Chondrocyte (in vitro differentiated cells): ENCODE data around the gene PLP1. TPM values are rescaled to one million over a fixed set of nuclear protein-coding genes. Genes with fewer than 3 reads are reported as not detected.
"Not testable (repeated sequence)": the region's sequence is repeated elsewhere in the genome, so short reads cannot be mapped to it uniquely, and the experiment has no call there.

Source experiments
- DNase-seq: peaks from one replicate; pipeline ENCODE4 v3.0.0; 2021; ENCODE audit warnings: mixed read lengths, low spot score
- H3K27ac Mint-ChIP-seq: one replicate; pipeline ENCODE4 v1.8.0; 2021; ENCODE audit warnings: mild to moderate bottlenecking, moderate library complexity, mixed read lengths; ENCODE audit not compliant: unreplicated experiment
- H3K27me3 Mint-ChIP-seq: 2 replicates; pipeline ENCODE4 v1.8.0; 2021; ENCODE audit warnings: low read depth, mixed read lengths
- H3K36me3 Mint-ChIP-seq: 2 replicates; pipeline ENCODE4 v1.8.0; 2021; ENCODE audit warnings: low read depth, mixed read lengths
- H3K4me1 Mint-ChIP-seq: 2 replicates; pipeline ENCODE4 v1.8.0; 2021; ENCODE audit warnings: low read depth, mild to moderate bottlenecking, mixed read lengths
- H3K4me3 Mint-ChIP-seq: one replicate; pipeline ENCODE4 v1.8.0; 2021; ENCODE audit warnings: mild to moderate bottlenecking, moderate library complexity, mixed read lengths; ENCODE audit not compliant: unreplicated experiment
- H3K9me3 Mint-ChIP-seq: 2 replicates; pipeline ENCODE4 v1.8.0; 2021; ENCODE audit warnings: low read depth, mixed read lengths
- CTCF ChIP-seq: fragments of 200-600 bp; sonication (generic); IDR thresholded peaks from 2 replicates; pipeline ENCODE4 v1.5.0; 2021; ENCODE audit warnings: antibody characterized with exemption, mild to moderate bottlenecking, moderate library complexity
- total RNA-seq: library from RNA; stranded (reverse); gene quantifications from 3 replicates; pipeline ENCODE4 v1.2.1, GENCODE V29; 2021

PLP1 gene
- total RNA-seq, 1 donor from 2014 or later: 0.77 TPM

- TF ChIP-seq CTCF: no peak
- Mint-ChIP-seq H3K9me3 (no peaks in the 10 kb centered on the region), H3K4me3 (no peak overlapping the region), H3K27ac (no peak overlapping the region), H3K4me1 (peaks cover 15% of the 10 kb centered on the region), H3K36me3 (no peaks in the 10 kb centered on the region), H3K27me3 (peaks cover 2% of the 10 kb centered on the region)
- DNase-seq: no peak
These were observed 21.1 kb downstream of the PLP1 start for GRCh38 chrX:103797691-103798090.

- no peaks in the 10 kb centered on the region for H3K4me1 Mint-ChIP-seq
- no peaks in the 10 kb centered on the region for H3K36me3 Mint-ChIP-seq
- H3K27me3 Mint-ChIP-seq: peaks cover 2% of the 10 kb centered on the region
- TF ChIP-seq CTCF: no peak
- no peaks in the 10 kb centered on the region for H3K9me3 Mint-ChIP-seq
- DNase-seq: no peak
- no peak overlapping the region for H3K4me3 Mint-ChIP-seq
- no peak overlapping the region for H3K27ac Mint-ChIP-seq
These were observed 23.7 kb downstream of the PLP1 start for GRCh38 chrX:103800318-103800717.

GRCh38 chrX:103805860-103806259, 29.2 kb downstream of the PLP1 start:
- Mint-ChIP-seq H3K36me3 (no peaks in the 10 kb centered on the region), H3K27ac (no peak overlapping the region), H3K4me1 (no peaks in the 10 kb centered on the region), H3K9me3 (no peaks in the 10 kb centered on the region), H3K4me3 (no peak overlapping the region), H3K27me3 (peaks cover 2% of the 10 kb centered on the region)
- DNase-seq: no peak
- no peak for TF ChIP-seq CTCF

- TF ChIP-seq CTCF: no peak
- H3K9me3 Mint-ChIP-seq: no peaks in the 10 kb centered on the region
- H3K4me1 Mint-ChIP-seq: no peaks in the 10 kb centered on the region
- no peak overlapping the region for H3K27ac Mint-ChIP-seq
- no peak for DNase-seq
- no peaks in the 10 kb centered on the region for H3K36me3 Mint-ChIP-seq
- peaks cover under 1% of the 10 kb centered on the region for H3K27me3 Mint-ChIP-seq
- H3K4me3 Mint-ChIP-seq: no peak overlapping the region
These were observed 30.3 kb downstream of the PLP1 start for GRCh38 chrX:103806862-103807474.

- no peak for TF ChIP-seq CTCF
- peaks cover 11% of the 10 kb centered on the region for H3K27me3 Mint-ChIP-seq
- DNase-seq: no peak
These were observed 35.2 kb downstream of the PLP1 start for GRCh38 chrX:103811858-103812257.

GRCh38 chrX:103817101-103817500, 40.5 kb downstream of the PLP1 start:
- not testable (repeated sequence) for H3K36me3 Mint-ChIP-seq, DNase-seq, H3K4me1 Mint-ChIP-seq, H3K4me3 Mint-ChIP-seq, H3K9me3 Mint-ChIP-seq, H3K27ac Mint-ChIP-seq
- H3K27me3 Mint-ChIP-seq: peaks cover 11% of the 10 kb centered on the region

More at GRCh38 chrX:103811858-103812257, 35.2 kb downstream of the PLP1 start:
- no peak overlapping the region for H3K4me3 Mint-ChIP-seq
- no peak overlapping the region for H3K27ac Mint-ChIP-seq
- H3K36me3 Mint-ChIP-seq: no peaks in the 10 kb centered on the region
- no peaks in the 10 kb centered on the region for H3K9me3 Mint-ChIP-seq
- no peaks in the 10 kb centered on the region for H3K4me1 Mint-ChIP-seq
